COLO668 (cell line): ENCODE measurements around the gene RAB3B.
"Not testable (repeated sequence)": the region's sequence is repeated elsewhere in the genome, so short reads cannot be mapped to it uniquely, and the experiment has no call there.

Source experiments
- DNase-seq: peaks from one replicate; lab custom pipeline; 2025; ENCODE audit not compliant: unreplicated experiment; lab: John Stamatoyannopoulos, UW

Gene RAB3B, protein sequence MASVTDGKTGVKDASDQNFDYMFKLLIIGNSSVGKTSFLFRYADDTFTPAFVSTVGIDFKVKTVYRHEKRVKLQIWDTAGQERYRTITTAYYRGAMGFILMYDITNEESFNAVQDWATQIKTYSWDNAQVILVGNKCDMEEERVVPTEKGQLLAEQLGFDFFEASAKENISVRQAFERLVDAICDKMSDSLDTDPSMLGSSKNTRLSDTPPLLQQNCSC

DNA sequence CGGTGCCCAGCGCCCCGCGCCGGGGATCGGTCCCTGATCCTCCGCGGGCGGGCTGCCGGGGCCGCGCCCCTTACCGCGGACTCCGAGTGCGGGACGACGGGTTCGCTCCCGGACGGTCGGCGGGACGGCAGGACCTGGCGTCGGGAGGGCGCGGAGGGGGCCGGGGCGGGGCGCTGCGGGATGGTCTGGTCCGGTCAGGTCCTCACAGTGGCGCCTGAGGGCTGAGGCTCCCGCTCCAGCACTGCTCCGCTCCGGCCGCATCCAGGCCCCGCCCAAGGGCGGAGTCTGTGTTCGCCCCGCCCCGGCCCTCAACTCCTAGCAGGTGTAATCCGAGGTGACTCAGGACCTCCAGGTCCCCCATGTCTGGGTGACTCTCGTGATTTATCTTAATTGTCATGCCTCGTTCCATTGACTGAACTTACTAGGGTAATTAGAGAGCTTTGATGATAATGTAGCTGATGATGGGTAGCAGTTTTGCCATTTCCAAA lies at the start of gene RAB3B:
RAB3B (minus strand) TSS at position 223 of the 488 bp plus-strand sequence. CDS start 13,583 bp downstream, outside the sequence.
- DNase-seq, result peak; percentile 96

DNA sequence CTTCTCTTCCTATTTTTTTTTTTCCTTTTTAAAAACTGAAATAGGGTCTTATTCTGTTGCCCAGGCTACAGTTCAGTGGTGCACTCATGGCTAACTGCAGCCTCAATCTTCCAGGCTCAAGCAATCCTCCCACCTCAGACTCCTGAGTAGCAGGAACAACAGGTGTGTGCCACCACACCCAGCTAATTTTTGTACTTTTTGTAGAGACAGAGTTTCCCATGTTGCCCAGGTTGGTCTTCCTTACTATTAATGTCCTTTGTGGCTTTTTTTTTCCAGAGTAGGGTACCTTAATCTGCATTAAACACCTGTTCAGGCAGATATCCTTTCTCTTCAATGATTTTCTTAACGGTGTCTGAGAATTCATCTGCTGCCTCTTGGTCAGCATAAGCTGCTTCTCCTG lies 47.4 kb upstream of the RAB3B start:
- no peak for DNase-seq

DNA sequence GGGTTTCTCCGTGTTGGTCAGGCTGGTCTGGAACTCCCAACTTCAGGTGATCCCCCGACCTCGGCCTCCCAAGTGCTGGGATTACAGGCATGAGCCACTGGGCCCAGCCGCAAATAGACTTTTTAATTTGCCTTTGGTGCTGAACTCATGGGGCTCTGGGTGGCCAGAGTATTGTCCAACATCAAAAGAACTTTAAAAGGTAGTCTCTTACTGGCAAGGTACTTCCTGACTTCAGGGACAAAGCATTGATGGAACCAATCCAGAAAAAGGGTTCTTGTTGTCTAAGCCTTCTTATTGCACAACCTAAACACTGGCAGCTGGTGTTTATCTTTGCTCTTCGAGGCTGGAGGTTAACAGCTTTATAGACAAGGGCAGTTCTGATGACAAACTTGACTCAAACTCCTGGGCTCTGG lies 46.9 kb upstream of the RAB3B start:
- no peak for DNase-seq

DNA sequence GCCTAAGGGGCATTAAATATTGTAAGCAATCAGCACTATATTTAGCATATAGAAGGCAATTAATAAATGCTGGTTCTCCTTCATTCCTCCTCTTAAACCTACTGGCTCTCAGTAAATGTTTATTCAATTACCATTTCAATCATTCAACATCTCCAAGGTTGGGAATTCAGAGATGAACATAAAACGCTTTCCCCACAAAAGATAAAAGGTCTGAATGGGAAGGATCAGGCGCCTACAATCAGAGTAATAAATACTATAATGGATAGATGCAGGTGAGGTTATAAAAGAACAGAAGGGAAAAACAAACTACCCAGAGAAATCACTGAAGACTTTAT lies 43.5 kb upstream of the RAB3B start:
- DNase-seq, result no peak

DNA sequence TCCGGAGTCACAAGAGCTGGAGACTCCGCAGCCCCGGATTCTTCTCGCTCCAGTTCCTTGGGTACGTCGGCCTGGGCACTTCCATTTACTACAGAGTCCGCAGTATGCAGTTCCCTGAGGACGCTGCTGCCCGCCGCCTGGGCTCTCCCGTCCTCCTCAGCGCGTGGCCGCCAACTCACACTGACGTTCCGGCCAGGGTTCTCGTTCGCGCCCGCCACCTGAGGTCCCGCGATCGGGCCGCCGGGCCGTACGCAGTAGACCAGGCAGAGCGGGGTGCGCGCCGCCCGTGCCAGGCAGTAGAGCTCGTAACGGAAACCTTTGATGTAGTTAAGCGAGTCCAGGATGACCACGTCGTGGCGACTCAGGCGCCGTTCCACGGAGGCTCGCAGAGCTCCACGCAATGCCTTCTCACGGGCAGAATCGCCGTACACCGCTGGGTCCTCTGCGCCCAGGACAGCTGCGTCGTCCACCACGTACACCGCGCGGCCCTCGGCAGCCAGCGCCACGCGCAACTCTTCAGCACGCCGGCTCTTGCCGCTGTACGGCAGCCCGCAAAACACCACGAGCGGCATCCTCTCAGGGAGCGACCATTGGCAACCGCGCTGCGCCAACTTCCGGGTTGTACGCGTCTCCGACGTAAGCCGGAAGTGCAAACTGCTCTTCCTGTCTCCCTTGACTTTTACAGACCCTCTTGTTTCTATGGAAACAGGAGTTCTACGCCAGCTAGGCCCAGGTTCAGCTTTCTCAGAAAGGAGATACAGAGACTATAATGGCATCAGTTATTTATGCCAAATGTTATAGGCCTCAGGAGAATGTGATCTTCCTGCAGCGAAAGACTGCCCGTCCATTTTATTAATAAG lies 42.9 kb upstream of the RAB3B start, which contains the start of gene KTI12:
KTI12 (minus strand) TSS at position 621 of the 860 bp plus-strand sequence; CDS start at position 572, 49 bp downstream.
- peak; percentile 96 for DNase-seq

DNA sequence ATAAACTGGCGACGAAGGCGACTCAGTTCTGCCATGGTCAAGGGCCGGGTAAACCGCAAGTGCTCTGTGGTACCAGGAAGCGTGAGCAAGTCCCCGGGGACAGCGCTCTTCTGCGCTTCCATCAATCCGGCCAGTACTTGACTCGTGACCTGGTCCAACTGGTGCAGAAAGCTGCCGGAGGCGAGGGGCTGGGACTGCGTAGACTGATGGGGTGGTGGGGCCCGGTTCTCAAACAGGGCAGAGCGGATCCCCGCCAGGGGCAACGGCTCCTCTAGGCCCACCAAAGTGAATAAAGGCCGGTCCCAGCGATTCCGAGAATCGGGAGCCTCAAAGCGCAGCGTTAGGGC lies 42.3 kb upstream of the RAB3B start:
- DNase-seq, result peak; percentile 77

DNA sequence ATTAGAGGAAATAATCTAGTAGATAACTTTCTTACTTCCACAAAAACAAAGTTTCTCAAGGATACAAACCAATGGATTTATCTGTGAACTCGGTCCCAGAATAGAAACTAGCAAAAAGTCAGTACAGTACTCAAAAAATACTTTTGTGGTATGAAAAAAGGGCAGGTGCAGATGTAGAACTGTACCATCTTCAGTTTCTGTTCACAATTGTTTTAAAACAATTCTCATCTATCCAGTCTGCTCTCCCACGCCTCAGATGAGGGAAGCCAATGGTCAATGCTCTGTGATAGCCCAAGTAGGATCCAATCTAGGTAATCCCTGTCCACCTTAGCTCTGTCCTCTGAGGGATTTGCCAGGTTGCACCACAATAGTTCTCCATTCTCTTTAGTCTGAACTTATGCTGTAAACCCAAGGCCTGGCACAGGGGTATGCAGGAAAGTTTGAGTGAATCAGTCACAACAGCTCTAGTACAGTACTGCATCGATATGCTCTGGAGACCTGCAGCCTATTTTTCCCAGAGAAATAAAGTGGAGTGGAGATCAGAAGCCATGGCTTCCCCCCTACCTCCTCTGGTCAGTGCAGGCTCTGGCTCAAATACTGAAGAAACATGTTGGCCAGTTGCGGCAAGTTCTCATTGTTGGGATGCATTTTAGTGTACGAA lies 41.8 kb upstream of the RAB3B start:
- DNase-seq, result no peak

DNA sequence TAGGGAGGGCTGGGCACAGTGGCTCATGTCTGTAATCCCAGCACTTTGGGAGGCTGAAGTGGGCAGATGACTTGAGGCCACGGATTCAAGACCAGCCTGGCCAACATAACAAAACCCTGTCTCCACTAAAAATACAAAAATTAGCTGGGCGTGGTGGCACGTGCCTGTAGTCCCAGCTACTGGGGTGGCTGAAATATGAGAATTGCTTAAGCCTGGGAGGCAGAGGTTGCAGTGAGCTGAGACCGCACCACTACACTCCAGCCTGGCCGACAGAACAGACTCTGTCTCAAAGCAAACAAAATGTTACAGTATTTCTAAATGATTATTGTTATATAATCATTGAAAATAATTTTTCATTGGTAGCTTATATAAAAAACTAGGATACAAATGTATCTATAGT lies 38.3 kb upstream of the RAB3B start:
- DNase-seq, result peak; percentile 53

DNA sequence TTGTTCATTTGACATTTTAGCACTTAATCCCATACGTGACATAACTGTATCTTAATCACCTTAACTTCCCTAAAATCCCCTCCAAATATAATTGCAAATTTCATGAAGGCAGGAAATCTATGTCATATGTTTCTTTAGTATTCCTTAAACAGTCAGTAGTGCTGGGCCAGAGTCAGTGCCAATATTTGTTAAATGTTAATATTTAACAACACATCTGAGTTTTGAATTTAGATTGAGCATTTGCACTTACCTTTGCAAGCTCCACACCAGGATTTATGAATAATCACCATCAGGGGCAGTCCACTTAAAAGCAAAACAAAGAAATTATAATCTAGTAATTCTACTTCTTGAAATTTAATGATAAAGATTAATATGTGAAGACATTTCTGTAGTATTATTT lies 37.8 kb upstream of the RAB3B start:
- DNase-seq, result no peak

DNA sequence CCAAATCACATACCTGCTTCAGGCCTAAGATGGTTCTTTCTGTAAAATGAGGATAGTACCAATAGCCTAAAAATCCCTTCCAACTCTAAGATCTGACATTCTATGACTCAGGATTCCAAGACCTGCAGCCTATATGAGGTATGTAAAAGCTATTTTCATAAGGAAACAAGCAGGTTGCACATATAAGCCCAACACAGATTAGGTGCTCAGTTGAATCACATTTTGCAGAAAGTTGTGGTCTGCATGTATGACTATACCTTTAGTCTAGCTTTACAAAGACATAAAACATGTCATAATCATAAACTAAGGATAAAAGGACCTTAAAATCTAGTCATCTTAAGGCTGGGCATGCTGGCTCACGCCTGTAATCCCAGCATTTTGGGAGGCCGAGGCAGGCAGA lies 35.8 kb upstream of the RAB3B start:
- no peak for DNase-seq

DNA sequence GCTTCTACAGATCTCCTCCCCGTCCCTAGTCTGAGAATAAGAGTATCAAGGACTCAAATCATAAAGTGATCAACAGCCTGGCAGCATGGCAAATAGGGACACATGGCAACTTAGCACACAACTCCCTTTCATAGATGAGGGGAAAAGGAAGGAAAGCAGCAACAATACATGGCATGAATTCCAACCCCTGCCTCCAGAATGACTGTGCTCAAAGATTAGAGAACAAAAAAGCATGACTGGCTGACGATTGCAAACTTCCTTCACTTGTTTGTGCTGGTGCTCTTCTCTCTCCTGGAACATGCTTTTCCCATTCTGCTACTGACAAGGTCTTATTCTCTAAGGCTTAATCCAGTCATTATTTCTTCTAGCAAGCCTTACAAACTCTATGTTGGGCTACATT lies 31.6 kb upstream of the RAB3B start:
- DNase-seq, result no peak

DNA sequence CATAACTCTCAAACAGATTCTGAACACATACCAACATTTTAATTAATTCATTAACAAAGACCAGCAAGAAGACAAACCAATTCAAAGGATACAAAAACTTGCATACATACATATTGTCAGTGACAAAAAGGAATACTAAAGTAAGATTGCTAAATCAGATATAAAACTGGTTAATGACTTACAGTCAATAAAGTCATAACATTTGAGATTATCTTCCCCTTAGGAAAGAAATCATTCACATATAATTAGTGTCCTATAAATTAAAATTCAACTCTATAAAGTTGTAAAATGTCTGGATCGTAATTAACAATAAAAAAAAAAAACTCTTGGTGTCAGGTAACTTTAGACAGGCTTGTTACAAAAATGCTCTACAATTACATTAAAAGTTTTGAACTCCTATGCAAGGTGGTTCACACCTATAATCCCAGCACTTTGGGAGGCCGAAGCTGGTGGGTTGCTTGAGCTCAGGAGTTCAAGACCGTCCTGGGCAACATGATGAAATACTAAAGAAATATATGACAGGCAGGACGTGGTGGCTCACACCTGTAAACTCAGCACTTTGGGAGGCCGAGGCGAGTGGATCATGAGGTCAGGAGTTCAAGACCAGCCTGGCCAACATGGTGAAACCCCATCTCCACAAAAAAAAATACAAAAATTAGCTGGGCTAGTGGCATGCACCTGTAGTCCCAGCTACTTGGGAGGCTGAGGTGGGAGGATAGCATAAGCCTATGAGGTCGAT lies 17.7 kb upstream of the RAB3B start:
- DNase-seq, result no peak

DNA sequence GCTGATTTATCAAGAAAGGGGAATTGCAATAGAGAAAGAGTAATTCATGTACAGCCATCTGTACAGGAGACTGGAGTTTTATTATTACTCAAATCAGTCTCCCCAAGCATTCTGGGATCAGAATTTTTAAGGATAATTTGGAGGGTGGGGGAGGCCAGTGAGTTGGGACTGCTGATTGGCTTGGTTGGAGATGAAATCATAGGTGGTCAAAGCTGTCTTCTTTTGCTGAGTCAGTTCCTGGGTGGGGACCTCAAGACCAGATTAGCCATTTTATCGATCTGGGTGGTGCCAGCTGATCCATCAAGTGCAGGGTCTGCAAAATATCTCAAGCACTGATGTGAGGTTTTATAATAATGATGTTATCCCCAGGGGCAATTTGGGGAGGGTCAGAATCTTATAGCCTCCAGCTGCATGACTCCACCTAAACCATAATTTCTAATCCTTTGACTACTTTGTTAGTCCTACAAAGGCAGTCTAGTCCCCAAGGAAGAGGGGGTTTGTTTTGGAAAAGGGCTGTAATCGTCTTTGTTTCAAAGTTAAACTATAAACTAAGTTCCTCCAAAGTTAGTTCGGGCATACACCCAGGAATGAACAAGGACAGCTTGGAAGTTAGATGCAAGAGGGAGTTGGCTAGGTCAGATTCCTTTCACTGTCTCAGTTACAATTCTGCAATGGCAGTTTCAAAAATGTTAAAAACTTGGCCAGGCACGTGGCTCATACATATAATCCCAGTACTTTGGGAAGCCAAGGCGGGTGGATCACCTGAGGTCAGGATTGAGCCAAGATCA lies 16.9 kb upstream of the RAB3B start:
- DNase-seq, result no peak

DNA sequence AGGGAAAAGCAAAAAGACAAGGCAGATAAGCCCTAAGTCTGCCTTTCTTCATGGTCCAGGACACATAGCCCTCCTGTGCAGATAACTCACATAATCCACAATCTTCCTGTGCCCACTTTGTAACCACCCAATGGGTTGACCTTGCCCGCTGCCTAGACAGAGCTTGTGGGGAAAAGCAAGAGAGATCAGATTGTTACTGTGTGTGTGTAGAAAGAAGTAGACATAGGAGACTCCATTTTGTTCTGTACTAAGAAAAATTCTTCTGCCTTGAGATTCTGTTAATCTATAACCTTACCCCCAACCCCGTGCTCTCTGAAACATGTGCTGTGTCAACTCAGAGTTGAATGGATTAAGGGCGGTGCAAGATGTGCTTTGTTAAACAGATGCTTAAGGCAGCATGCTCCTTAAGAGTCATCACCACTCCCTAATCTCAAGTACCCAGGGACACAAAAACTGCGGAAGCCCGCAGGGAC lies 15.6 kb upstream of the RAB3B start:
- DNase-seq, result not testable (repeated sequence)

DNA sequence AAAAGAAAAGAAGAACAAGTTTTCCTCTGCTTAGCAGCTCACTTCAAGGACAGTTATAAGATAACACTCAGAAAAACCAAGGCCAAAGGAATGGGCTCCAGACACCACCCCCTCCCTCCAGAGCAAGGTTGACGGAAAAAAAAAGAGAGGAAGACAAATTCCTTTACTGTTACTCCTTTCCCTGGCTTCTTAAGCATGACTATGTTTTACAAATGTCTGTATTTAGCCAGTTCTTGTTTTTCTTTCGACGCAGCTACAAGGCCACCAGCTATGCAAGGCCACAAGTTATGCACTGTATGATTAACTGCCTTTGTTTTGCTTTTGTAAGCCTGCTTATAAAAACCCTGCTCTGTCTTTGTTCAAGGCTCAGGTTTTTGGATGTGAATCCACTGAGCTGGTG lies 15.0 kb upstream of the RAB3B start:
- not testable (repeated sequence) for DNase-seq

DNA sequence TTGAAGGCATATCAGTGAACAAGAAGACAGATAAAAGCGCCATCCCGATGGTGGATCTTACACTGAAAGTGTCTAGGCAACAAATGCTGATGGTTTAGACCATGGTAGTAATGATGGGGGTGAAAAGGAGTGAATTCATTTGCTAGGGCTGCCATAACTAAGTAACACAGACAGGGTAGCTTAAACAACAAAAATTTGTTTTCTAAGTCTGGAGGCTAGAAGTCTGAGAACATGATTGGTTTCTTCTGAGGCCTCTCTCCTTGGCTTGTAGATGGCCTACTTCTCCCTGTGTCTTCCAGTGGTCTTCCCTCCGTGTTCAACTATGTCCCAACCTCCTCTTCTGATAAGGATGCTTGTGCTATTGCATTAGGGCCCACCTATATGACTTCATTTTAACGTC lies 13.4 kb upstream of the RAB3B start:
- no peak for DNase-seq

DNA sequence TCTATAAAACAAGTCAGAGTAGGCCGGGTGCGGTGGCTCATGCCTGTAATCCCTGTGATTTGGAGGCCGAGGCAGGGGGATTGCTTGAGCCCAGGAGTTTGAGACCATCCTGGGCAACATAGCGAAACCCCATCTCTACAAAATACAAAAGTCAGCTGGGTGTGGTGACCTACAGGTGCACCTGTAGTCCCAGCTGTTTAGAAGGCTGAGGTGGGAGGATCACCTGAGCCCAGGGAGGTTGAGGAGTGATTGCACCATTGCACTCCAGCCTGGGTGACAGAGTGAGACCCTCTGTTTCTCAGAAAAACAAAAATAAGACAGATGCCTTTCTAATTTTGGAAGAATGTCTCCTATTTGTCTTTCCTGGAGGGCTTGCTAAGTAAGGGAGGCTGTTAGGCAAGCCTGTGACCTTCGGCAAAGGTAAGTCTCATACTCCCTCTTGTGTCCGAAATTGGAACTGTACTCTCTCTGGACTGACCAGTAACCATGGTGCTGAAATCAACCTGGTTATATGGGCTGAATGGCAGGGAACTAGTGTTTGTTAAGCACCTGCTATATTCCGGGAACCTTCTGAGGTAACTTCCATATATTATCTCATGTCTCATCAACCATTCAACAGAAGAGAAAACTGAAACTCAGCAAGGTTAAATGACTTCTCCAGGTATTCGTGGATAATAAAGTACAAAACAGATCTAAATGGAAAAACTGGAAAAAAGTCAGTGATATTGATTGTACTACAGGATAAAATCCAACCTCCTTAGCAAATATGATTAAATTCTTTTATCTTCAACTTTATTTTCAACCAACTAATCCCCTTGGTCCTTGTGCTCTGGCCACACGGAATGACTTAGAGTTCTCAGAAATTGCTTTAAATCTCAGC lies 11.8 kb upstream of the RAB3B start:
- peak; percentile 89 for DNase-seq

DNA sequence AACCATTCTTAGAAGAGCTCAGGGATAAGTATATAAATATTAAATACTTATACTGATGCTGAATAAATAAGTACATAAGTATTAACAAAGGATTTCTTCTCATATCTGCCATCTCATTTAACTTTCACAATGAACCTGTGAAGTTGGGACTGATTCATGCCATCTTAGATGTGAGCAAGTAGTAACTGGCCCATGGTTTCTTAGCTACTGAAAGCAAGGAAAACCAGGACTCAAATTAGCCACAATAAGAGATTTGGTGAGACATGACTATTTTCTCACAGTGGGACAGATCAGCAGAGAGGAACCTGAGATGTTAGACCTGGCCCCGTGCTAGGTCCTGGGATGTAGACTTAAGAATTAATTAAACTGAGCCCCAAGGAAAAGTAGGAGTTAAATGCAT lies 8.2 kb upstream of the RAB3B start:
- DNase-seq, result no peak

DNA sequence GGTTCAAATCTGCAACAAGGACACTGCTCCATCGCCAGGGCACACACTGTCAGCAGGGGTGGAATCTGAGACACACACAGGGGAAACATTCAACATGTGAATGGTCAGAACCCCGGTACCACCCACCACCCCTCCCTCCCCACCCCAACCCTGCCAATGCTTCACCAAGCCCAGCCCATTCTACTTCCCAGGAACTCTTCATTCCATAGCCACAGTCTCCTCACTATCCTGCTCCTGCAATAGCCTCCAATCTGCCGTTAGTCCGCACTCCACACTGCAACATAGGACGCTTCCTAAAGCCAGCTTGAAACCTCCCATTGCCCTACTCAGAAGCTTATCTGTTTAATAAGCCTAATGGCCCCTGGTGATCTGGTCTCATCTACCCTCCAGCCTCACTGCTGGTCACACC lies 7.5 kb upstream of the RAB3B start:
- no peak for DNase-seq
